Caco-2 (cell line): Measurements from ENCODE around the gene CEACAM4. TPM values are rescaled to one million over a fixed set of nuclear protein-coding genes. Genes with fewer than 3 reads are reported as not detected.

ENCODE experiments used
- BruUV-seq: library from RNA; stranded (reverse); fragments of 400-500 nt; replicated peaks from 2 replicates; lab custom pipeline; 2021; lab: Mats Ljungman, UMichigan
- CTCF ChIA-PET: fragments of 300-600 bp; sonication (Branson Sonifier 250); formaldehyde crosslinking; loops from one replicate; lab custom pipeline; 2022; ENCODE audit warnings: antibody characterized with exemption; lab: Charles Lee
- POLR2A ChIA-PET: fragments of 300-600 bp; sonication (Branson Sonifier 250); formaldehyde crosslinking; loops from one replicate; lab custom pipeline; 2022; ENCODE audit warnings: antibody characterized with exemption; lab: Charles Lee
- DNase-seq, 2 experiments: peaks; one replicate each; pipeline versions ENCODE4 v3.0.0 to v3.0.0-alpha.2; 2020 to 2022
- H3K27me3 ChIP-seq: replicated peaks from 2 replicates; pipeline ENCODE4 v1.6.0; 2011; ENCODE audit warnings: low read length; ENCODE audit not compliant: control insufficient read depth, insufficient read depth
- H3K36me3 ChIP-seq: 2 replicates; pipeline ENCODE4 v1.5.1; 2011; ENCODE audit warnings: low read length; ENCODE audit not compliant: control insufficient read depth, insufficient read depth
- H3K4me1 ChIP-seq: fragments of 250-450 bp; sonication (Bioruptor Pico); 2 replicates; pipeline ENCODE4 v1.5.1; 2020; ENCODE audit warnings: mild to moderate bottlenecking
- H3K4me3 ChIP-seq: 2 replicates; pipeline ENCODE4 v1.5.1; 2011; ENCODE audit warnings: low read depth, mild to moderate bottlenecking, control low read depth, low read length
- H3K9me3 ChIP-seq: fragments of 250-450 bp; sonication (Bioruptor Pico); 2 replicates; pipeline ENCODE4 v1.5.1; 2020; ENCODE audit warnings: mild to moderate bottlenecking, moderate library complexity
- H3K27ac Mint-ChIP-seq: one replicate; pipeline ENCODE4 v1.8.0; 2022; ENCODE audit warnings: mixed read lengths; ENCODE audit not compliant: unreplicated experiment
- H3K27me3 Mint-ChIP-seq: one replicate; pipeline ENCODE4 v1.8.0; 2022; ENCODE audit warnings: mixed read lengths; ENCODE audit not compliant: insufficient read depth, unreplicated experiment
- H3K36me3 Mint-ChIP-seq: one replicate; pipeline ENCODE4 v1.8.0; 2022; ENCODE audit warnings: mild to moderate bottlenecking, mixed read lengths; ENCODE audit not compliant: insufficient read depth, unreplicated experiment
- H3K4me1 Mint-ChIP-seq: one replicate; pipeline ENCODE4 v1.8.0; 2022; ENCODE audit warnings: low read depth, mixed read lengths; ENCODE audit not compliant: unreplicated experiment
- H3K4me3 Mint-ChIP-seq: one replicate; pipeline ENCODE4 v1.8.0; 2022; ENCODE audit warnings: mild to moderate bottlenecking, moderate library complexity, mixed read lengths; ENCODE audit not compliant: unreplicated experiment
- H3K9me3 Mint-ChIP-seq: one replicate; pipeline ENCODE4 v1.8.0; 2022; ENCODE audit warnings: mixed read lengths; ENCODE audit not compliant: unreplicated experiment
- intact Hi-C: fragments of 100-400 bp; cut with micrococcal nuclease; formaldehyde crosslinking; loops from one replicate; pipeline ENCODE4 v1.10.0; 2022; ENCODE audit not compliant: unreplicated experiment
- total RNA-seq: library from RNA; stranded (reverse); gene quantifications from 2 replicates; pipeline ENCODE4 v1.2.3, GENCODE V29; 2022
- TF ChIP-seq, protein P1 (sequence below), 2 experiments: fragments of 200-600 bp in 1 of 2; IDR thresholded peaks; 1 replicate in 1 of 2; 2 replicates in 1 of 2; pipeline versions ENCODE4 v1.5.1 to v1.8.0; 2011 to 2022; ENCODE audit warnings: antibody characterized with exemption in 1 of 2, control low read depth in 1 of 2, inconsistent platforms in 1 of 2, low read depth in 1 of 2, low read length in 1 of 2, mild to moderate bottlenecking in 1 of 2, moderate library complexity in 1 of 2; ENCODE audit not compliant: insufficient read depth in 1 of 2, severe bottlenecking in 1 of 2, unreplicated experiment in 1 of 2

Gene CEACAM4
- total RNA-seq, 1 experiment from 2014 or later: not detected

DNA sequence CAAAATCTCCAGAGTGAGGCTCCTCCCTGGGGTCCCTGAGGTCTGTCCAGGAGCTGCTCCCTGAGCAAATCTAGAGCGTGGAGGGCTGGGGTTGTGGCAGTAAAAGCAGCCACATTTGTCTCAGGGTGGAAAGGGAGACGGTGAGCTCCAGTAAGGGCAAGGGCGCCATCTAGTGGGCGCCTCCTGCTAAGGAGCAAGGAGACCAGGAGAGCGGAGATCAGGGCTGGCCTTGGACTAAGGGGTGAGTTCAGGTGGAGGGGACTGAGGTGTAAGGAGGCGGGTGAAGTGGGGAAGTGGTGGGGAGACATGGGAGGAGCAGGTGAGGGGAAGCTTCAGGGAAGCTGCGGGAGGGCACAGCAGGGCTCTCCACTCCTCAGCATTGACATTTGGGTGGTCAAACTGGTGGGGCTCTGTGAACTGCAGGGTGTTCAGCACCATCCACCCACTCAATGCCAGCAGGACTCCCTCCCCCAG, 56.2 kb downstream of the CEACAM4 start:
- H3K4me3 Mint-ChIP-seq: no peak overlapping the region
- ChIA-PET CTCF (interaction anchor here (0.6 to 1.3 kb wide), 6 partner anchors 19 to 230 kb away, joined by 3 to 13 read pairs (median 5); partner anchors contain the start of gene DMAC2), POLR2A (interaction anchor here (0.6 kb wide), 1 partner anchor 132 kb away, joined by 3 read pairs; no protein-coding TSS in a partner anchor)
- no peaks in the 10 kb centered on the region for H3K9me3 Mint-ChIP-seq
- no TSS peak for BruUV-seq
- H3K36me3 Mint-ChIP-seq: no peaks in the 10 kb centered on the region
- no peaks in the 10 kb centered on the region for H3K4me1 ChIP-seq
- TF ChIP-seq, protein P1, sequence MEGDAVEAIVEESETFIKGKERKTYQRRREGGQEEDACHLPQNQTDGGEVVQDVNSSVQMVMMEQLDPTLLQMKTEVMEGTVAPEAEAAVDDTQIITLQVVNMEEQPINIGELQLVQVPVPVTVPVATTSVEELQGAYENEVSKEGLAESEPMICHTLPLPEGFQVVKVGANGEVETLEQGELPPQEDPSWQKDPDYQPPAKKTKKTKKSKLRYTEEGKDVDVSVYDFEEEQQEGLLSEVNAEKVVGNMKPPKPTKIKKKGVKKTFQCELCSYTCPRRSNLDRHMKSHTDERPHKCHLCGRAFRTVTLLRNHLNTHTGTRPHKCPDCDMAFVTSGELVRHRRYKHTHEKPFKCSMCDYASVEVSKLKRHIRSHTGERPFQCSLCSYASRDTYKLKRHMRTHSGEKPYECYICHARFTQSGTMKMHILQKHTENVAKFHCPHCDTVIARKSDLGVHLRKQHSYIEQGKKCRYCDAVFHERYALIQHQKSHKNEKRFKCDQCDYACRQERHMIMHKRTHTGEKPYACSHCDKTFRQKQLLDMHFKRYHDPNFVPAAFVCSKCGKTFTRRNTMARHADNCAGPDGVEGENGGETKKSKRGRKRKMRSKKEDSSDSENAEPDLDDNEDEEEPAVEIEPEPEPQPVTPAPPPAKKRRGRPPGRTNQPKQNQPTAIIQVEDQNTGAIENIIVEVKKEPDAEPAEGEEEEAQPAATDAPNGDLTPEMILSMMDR (IDR thresholded peaks at IDR 0.05; ENCODE audit: insufficient read depth in 1 of 2, low read depth in 1 of 2, low read length in 1 of 2, severe bottlenecking in 1 of 2, unreplicated experiment in 1 of 2): peak; percentile 84 to 96
- H3K4me1 Mint-ChIP-seq: no peaks in the 10 kb centered on the region
- no peaks in the 10 kb centered on the region for H3K9me3 ChIP-seq
- intact Hi-C loops: loop anchor here (1.0 kb wide), 1 partner anchor 121 kb away; no protein-coding TSS in a partner anchor
- 0 out of 2 replicates have a peak, but pooled peaks cover 2% of the 10 kb centered on the region for H3K27me3 ChIP-seq
- DNase-seq: peak; percentile 80 to 83
- H3K36me3 ChIP-seq: no peaks in the 10 kb centered on the region
- H3K27me3 Mint-ChIP-seq: peaks cover 10% of the 10 kb centered on the region
- H3K27ac Mint-ChIP-seq: no peak overlapping the region
- H3K4me3 ChIP-seq: no peak overlapping the region

DNA sequence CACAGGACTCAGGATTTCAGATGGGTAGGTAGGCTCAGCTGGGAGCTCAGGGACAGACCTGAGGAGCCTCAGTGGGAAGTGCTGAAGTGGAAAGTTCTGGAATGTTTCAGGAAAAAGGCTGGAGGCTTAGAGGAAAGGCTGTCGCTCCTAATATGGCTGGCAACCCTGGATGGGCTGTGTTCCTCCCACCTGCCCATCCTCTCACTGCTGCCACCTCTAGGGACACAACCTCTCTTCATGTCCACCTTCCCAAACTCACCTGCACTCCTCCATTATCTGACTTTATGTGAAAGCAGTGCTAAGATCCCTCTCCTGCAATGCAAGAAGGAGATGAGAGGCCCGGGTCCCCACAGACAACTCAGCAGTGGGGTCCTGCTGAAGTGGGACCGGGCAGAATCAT, 56.7 kb downstream of the CEACAM4 start:
- Mint-ChIP-seq H3K4me3 (no peak overlapping the region), H3K27me3 (peaks cover 10% of the 10 kb centered on the region), H3K27ac (no peak overlapping the region), H3K9me3 (no peaks in the 10 kb centered on the region), H3K36me3 (no peaks in the 10 kb centered on the region), H3K4me1 (no peaks in the 10 kb centered on the region)
- Histone ChIP-seq H3K27me3 (0 out of 2 replicates have a peak, but pooled peaks cover 2% of the 10 kb centered on the region), H3K36me3 (no peaks in the 10 kb centered on the region), H3K4me3 (no peak overlapping the region), H3K4me1 (no peaks in the 10 kb centered on the region), H3K9me3 (no peaks in the 10 kb centered on the region)
- intact Hi-C loops: loop anchor here (1.0 kb wide), 1 partner anchor 121 kb away; no protein-coding TSS in a partner anchor
- no TSS peak for BruUV-seq
- DNase-seq: no peak
- CTCF ChIA-PET: interaction anchor here (0.6 to 1.3 kb wide), 5 partner anchors 18 to 229 kb away, joined by 3 to 13 read pairs (median 3); partner anchors contain the start of gene DMAC2
- TF ChIP-seq, protein P1 (IDR thresholded peaks at IDR 0.05; ENCODE audit: insufficient read depth in 1 of 2, low read depth in 1 of 2, low read length in 1 of 2, severe bottlenecking in 1 of 2, unreplicated experiment in 1 of 2): no peak
- POLR2A ChIA-PET: no interaction called here

DNA sequence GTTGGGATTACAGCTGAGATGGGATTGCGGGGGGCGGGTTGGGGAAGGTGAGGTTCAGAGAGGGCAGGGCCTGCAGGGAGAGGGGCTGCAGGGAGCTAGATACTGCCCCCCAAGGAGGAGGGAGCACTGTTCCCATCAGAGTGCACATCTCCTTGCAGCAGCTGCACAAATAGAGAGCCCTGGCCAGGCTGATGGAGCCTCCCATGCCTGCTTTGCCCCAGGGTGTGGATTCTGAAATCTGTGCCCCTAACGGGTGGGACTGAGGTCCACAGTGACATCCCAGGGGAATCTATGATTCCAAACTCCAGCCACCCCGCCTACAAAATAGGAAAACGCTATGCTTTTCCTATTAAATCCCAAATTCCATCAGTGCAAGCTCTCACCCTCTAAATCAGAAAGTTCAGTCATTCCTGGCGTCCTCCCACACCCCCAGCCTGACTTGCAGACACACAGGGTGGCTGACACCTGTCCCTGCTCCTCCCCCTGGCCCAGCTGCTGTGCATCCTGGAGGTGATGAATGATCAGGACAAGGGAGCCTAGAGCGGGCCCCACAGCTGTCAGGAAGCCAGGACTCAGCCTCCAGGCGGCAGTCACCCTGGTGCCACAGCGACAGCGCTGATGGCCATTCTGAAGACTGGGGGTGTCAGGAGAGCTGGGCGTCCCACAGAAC, 57.3 kb downstream of the CEACAM4 start:
- Histone ChIP-seq H3K4me3 (no peak overlapping the region), H3K4me1 (no peaks in the 10 kb centered on the region), H3K9me3 (no peaks in the 10 kb centered on the region), H3K36me3 (no peaks in the 10 kb centered on the region), H3K27me3 (0 out of 2 replicates have a peak, but pooled peaks cover 2% of the 10 kb centered on the region)
- peaks cover 10% of the 10 kb centered on the region for H3K27me3 Mint-ChIP-seq
- H3K4me3 Mint-ChIP-seq: no peak overlapping the region
- H3K4me1 Mint-ChIP-seq: no peaks in the 10 kb centered on the region
- ChIA-PET CTCF (interaction anchor here (1.2 kb wide), 1 partner anchor 121 kb away, joined by 13 read pairs; no protein-coding TSS in a partner anchor), POLR2A (no interaction called here)
- no peaks in the 10 kb centered on the region for H3K9me3 Mint-ChIP-seq
- TF ChIP-seq, protein P1 (IDR thresholded peaks at IDR 0.05; ENCODE audit: insufficient read depth in 1 of 2, low read depth in 1 of 2, low read length in 1 of 2, severe bottlenecking in 1 of 2, unreplicated experiment in 1 of 2): no peak
- intact Hi-C loops: loop anchor here (1.0 to 10.0 kb wide), 2 partner anchors 120 to 225 kb away; no protein-coding TSS in a partner anchor
- DNase-seq: no peak
- H3K27ac Mint-ChIP-seq: no peak overlapping the region
- H3K36me3 Mint-ChIP-seq: no peaks in the 10 kb centered on the region
- no TSS peak for BruUV-seq
